ENCODE measurements around the gene NDUFC1. TPM values are rescaled to one million over a fixed set of nuclear protein-coding genes. Genes with fewer than 3 reads are reported as not detected.
A peak's percentile ranks its signal among the peaks of the same experiment; 100 is the strongest.

NDUFC1 gene
- total RNA-seq, 1 experiment from 2014 or later: 59.1 TPM

DNA sequence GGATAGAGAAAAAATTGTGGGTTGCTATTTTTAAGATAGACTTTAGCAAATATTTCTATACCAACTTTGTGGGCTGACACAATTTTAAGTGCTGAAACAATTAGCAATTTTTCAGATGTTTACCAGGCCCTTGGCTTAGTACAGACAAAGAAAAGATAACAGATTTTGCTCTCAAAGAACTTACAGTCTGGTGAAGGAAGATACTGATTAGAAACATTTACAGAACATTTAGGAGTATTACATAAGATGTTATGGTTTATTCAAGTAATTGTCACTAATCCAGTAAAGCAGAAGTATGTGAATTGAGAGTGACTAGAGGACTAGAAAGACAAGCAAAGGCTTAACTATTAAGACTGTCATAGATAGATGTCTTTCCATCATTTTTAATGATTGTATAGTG is 35.3 kb upstream of the NDUFC1 start:
- Mint-ChIP-seq H3K4me1 (peaks cover 4% of the 10 kb centered on the region in 2 experiments; a peak in 2 of 4 replicates), H3K4me3 (no peak overlapping the region), H3K9me3 (no peaks in the 10 kb centered on the region), H3K36me3 (ENCODE audit: insufficient read depth in 1 of 3, low read depth in 3 of 3) (peaks cover 25 to 65% (median 59%) of the 10 kb centered on the region in 3 experiments; a peak in 6 of 7 replicates), H3K27me3 (ENCODE audit: low read depth) (no peaks in the 10 kb centered on the region), H3K27ac (peak overlapping the region in 1 of 3 experiments; percentile 35; a peak in 2 of 7 replicates)
- Histone ChIP-seq H3T11ph (ENCODE audit: low read length) (no peak overlapping the region), H2BK15ac (ENCODE audit: low read depth, low read length) (no peak overlapping the region), H4K5ac (ENCODE audit: insufficient read length, low read depth, low read length) (no peak overlapping the region), H2BK120ac (ENCODE audit: low read depth, low read length, poor library complexity, severe bottlenecking) (no peak overlapping the region), H2AK5ac (ENCODE audit: insufficient read length, low read length) (no peak overlapping the region), H3K23me2 (ENCODE audit: insufficient read length, low read depth, low read length, poor library complexity, severe bottlenecking) (no peaks in the 10 kb centered on the region), H3K4me2 (ENCODE audit: insufficient read depth, insufficient read length, low read length) (no peak overlapping the region), H3K4ac (ENCODE audit: low read depth, low read length) (no peak overlapping the region), H3K14ac (ENCODE audit: insufficient read depth, low read length) (no peak overlapping the region), H3K23ac (ENCODE audit: insufficient read length, low read depth, low read length) (no peak overlapping the region), H3K79me2 (ENCODE audit: insufficient read depth, low read length) (peaks cover 2% of the 10 kb centered on the region; the same call in 1 of the 2 replicates), H3K56ac (ENCODE audit: insufficient read length, low read depth, low read length) (no peak overlapping the region), H3K9me3 (ENCODE audit: control insufficient read depth, low read depth, low read length) (no peaks in the 10 kb centered on the region), H4K91ac (ENCODE audit: insufficient read length, low read depth, low read length) (no peak overlapping the region), H3K79me1 (ENCODE audit: insufficient read depth, low read depth, low read length, poor library complexity, severe bottlenecking) (peaks cover 4% of the 10 kb centered on the region), H4K20me1 (ENCODE audit: control insufficient read depth, insufficient read depth, insufficient read length) (no peaks in the 10 kb centered on the region), H2BK20ac (ENCODE audit: low read depth, low read length, poor library complexity, severe bottlenecking) (no peak overlapping the region), H2BK12ac (ENCODE audit: insufficient read length, low read depth, low read length) (no peak overlapping the region), H3K18ac (ENCODE audit: insufficient read length, low read depth, low read length) (no peak overlapping the region), H2BK5ac (ENCODE audit: insufficient read length, low read length) (no peak overlapping the region), H3K4me1 (ENCODE audit: insufficient read depth, low read length) (no peaks in the 10 kb centered on the region), H3K9ac (ENCODE audit: extremely low read depth, insufficient read length, low read length) (no peak overlapping the region), H3K27me3 (ENCODE audit: insufficient read depth, low read length) (no peaks in the 10 kb centered on the region), H2AFZ (ENCODE audit: low read length) (no peak overlapping the region), H3K27ac (ENCODE audit: insufficient read length, low read depth, low read length) (no peak overlapping the region), H4K8ac (replicated peaks; ENCODE audit: insufficient read length, low read depth, low read length) (no peak overlapping the region)
- DNase-seq: no peak
- TF ChIP-seq, protein P1, sequence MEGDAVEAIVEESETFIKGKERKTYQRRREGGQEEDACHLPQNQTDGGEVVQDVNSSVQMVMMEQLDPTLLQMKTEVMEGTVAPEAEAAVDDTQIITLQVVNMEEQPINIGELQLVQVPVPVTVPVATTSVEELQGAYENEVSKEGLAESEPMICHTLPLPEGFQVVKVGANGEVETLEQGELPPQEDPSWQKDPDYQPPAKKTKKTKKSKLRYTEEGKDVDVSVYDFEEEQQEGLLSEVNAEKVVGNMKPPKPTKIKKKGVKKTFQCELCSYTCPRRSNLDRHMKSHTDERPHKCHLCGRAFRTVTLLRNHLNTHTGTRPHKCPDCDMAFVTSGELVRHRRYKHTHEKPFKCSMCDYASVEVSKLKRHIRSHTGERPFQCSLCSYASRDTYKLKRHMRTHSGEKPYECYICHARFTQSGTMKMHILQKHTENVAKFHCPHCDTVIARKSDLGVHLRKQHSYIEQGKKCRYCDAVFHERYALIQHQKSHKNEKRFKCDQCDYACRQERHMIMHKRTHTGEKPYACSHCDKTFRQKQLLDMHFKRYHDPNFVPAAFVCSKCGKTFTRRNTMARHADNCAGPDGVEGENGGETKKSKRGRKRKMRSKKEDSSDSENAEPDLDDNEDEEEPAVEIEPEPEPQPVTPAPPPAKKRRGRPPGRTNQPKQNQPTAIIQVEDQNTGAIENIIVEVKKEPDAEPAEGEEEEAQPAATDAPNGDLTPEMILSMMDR (conservative IDR thresholded peaks at IDR 0.05): no peak

Measured in H9 (cell line).